Endothelial cell of umbilical vein (primary cell): ENCODE data around the gene FARP1. TPM values are rescaled to one million over a fixed set of nuclear protein-coding genes. Genes with fewer than 3 reads are reported as not detected.

Experiments used
- BruUV-seq: library from RNA; stranded (reverse); fragments of 400-500 nt; replicated peaks from 2 replicates; lab custom pipeline; 2021; lab: Mats Ljungman, UMichigan
- CTCF ChIA-PET: fragments of 300-600, 350-600 bp; sonication (Branson Sonifier 250); formaldehyde crosslinking; loops from one replicate; lab custom pipeline; 2021; ENCODE audit warnings: antibody characterized with exemption, inconsistent platforms; lab: Charles Lee
- POLR2A ChIA-PET: fragments of 300-600, 350-600 bp; sonication (Branson Sonifier 250); formaldehyde crosslinking; loops from one replicate; lab custom pipeline; 2021; ENCODE audit warnings: antibody characterized with exemption, inconsistent platforms; lab: Charles Lee
- DNase-seq: peaks from one replicate; pipeline ENCODE4 v3.0.0-alpha.2; 2011; ENCODE audit warnings: low read depth, low spot score
- FAIRE-seq: peaks from 2 replicates; lab custom pipeline; 2011; peaks lifted over from hg19 to GRCh38; lab: Jason Lieb, UNC
- H2AFZ ChIP-seq: 2 replicates; pipeline ENCODE4 v1.6.0; 2012; ENCODE audit warnings: low read depth, low read length, control low read depth, inconsistent platforms
- H3K27ac ChIP-seq: 2 replicates; pipeline ENCODE4 v1.5.1; 2011; ENCODE audit warnings: low read depth, mild to moderate bottlenecking, control low read depth, low read length, moderate library complexity; ENCODE audit not compliant: insufficient read depth
- H3K27me3 ChIP-seq, 2 experiments: 2 replicates each; pipeline versions ENCODE4 v1.6.0 to v1.6.1; 2011; ENCODE audit warnings: low read length in 2 of 2, mixed read lengths in 1 of 2; ENCODE audit not compliant: control insufficient read depth in 2 of 2, insufficient read depth in 2 of 2
- H3K36me3 ChIP-seq, 2 experiments: 2 replicates in 1 of 2; 3 replicates in 1 of 2; pipeline ENCODE4 v1.5.1; 2011; ENCODE audit warnings: low read length in 2 of 2, mild to moderate bottlenecking in 1 of 2, moderate library complexity in 1 of 2; ENCODE audit not compliant: control insufficient read depth in 2 of 2, insufficient read depth in 2 of 2; ENCODE audit errors: extremely low read depth in 1 of 2
- H3K4me1 ChIP-seq: 3 replicates; pipeline ENCODE4 v1.5.1; 2011; ENCODE audit warnings: mild to moderate bottlenecking, low read length; ENCODE audit not compliant: control insufficient read depth, insufficient read depth; ENCODE audit errors: extremely low read depth
- H3K4me2 ChIP-seq: 2 replicates; pipeline ENCODE4 v1.6.1; 2011; ENCODE audit warnings: low read length, control low read depth, mixed read lengths; ENCODE audit not compliant: insufficient read depth
- H3K4me3 ChIP-seq, 3 experiments: fragments of 200-600 bp in 1 of 3; sonication (generic), shearing (Covaris generic) in 1 of 3; replicated peaks in 1 of 3; 2 replicates each; pipeline ENCODE4 v1.5.1; 2011 to 2016; ENCODE audit warnings: control low read depth in 3 of 3, low read length in 3 of 3, mild to moderate bottlenecking in 2 of 3, inconsistent platforms in 1 of 3, low read depth in 1 of 3, moderate library complexity in 1 of 3; ENCODE audit not compliant: insufficient read depth in 1 of 3
- H3K79me2 ChIP-seq: 2 replicates; pipeline ENCODE4 v1.6.0; 2012; ENCODE audit warnings: low read length, inconsistent platforms; ENCODE audit not compliant: control insufficient read depth, insufficient read depth
- H3K9ac ChIP-seq: replicated peaks from 2 replicates; pipeline ENCODE3; 2011; ENCODE audit warnings: low read length, control low read depth; ENCODE audit not compliant: insufficient read depth; ENCODE audit errors: extremely low read depth
- H3K9me1 ChIP-seq: replicated peaks from 3 replicates; pipeline ENCODE4 v1.6.0; 2011; ENCODE audit warnings: mild to moderate bottlenecking, low read length; ENCODE audit not compliant: control insufficient read depth, insufficient read depth; ENCODE audit errors: extremely low read depth
- H3K9me3 ChIP-seq: replicated peaks from 2 replicates; pipeline ENCODE4 v1.5.1; 2012; ENCODE audit warnings: low read length, inconsistent platforms; ENCODE audit not compliant: control insufficient read depth, insufficient read depth
- H4K20me1 ChIP-seq: replicated peaks from 2 replicates; pipeline ENCODE3; 2011; ENCODE audit warnings: mild to moderate bottlenecking, low read length; ENCODE audit not compliant: control insufficient read depth, insufficient read depth; ENCODE audit errors: extremely low read depth
- CTCF ChIP-seq, 2 donors: IDR thresholded peaks; 1 replicate in 1 of 2; 2 replicates in 1 of 2; pipeline ENCODE4 v1.5.1; 2011; ENCODE audit warnings: low read length in 2 of 2, mild to moderate bottlenecking in 2 of 2, moderate library complexity in 2 of 2, control low read depth in 1 of 2, inconsistent platforms in 1 of 2, low read depth in 1 of 2; ENCODE audit not compliant: insufficient read depth in 1 of 2; ENCODE audit errors: extremely low read depth in 1 of 2
- EZH2 ChIP-seq: IDR thresholded peaks from 2 replicates; pipeline ENCODE4 v1.6.1; 2012; ENCODE audit warnings: borderline replicate concordance, low read depth, mild to moderate bottlenecking, moderate library complexity, low read length, inconsistent platforms; ENCODE audit not compliant: severe bottlenecking
- FOS ChIP-seq: IDR thresholded peaks from 2 replicates; pipeline ENCODE4 v1.6.1; 2011; ENCODE audit warnings: mild to moderate bottlenecking, low read length, moderate library complexity, borderline replicate concordance; ENCODE audit not compliant: insufficient read depth
- GATA2 ChIP-seq: IDR thresholded peaks from 2 replicates; pipeline ENCODE4 v1.7.0; 2011; ENCODE audit warnings: low read depth, mild to moderate bottlenecking, moderate library complexity, mixed read lengths, low read length; ENCODE audit not compliant: insufficient read length, insufficient read depth
- JUN ChIP-seq: IDR thresholded peaks from 2 replicates; pipeline ENCODE4 v1.6.1; 2011; ENCODE audit warnings: borderline replicate concordance, low read depth; ENCODE audit not compliant: insufficient read length, insufficient read depth
- MAX ChIP-seq: IDR thresholded peaks from 2 replicates; pipeline ENCODE4 v1.6.1; 2011; ENCODE audit not compliant: insufficient read depth, insufficient read length
- MYC ChIP-seq: IDR thresholded peaks from one replicate; pipeline ENCODE4 v1.6.1; 2011; ENCODE audit warnings: mild to moderate bottlenecking, low read depth, low read length
- POLR2A ChIP-seq: IDR thresholded peaks from 2 replicates; pipeline ENCODE4 v1.6.1; 2012; ENCODE audit warnings: low read depth, mild to moderate bottlenecking, control low read depth, low read length
- POLR2AphosphoS5 ChIP-seq: IDR thresholded peaks from 2 replicates; pipeline ENCODE4 v1.6.1; 2012; ENCODE audit warnings: low read depth, mild to moderate bottlenecking, control low read depth, low read length, moderate library complexity; ENCODE audit not compliant: insufficient read depth
- dilution Hi-C: fragments of 300-500 bp; cut with MboI; formaldehyde crosslinking; loops from one replicate; pipeline ENCODE4 v1.15.0; 2019; ENCODE audit warnings: low sequenced_read_pairs; ENCODE audit not compliant: extremely low pct_ligation_motif_present
- intact Hi-C: fragments of 100-400 bp; cut with micrococcal nuclease; formaldehyde crosslinking; loops from one replicate; pipeline ENCODE4 v1.10.0; 2022
- polyA plus RNA-seq, 4 experiments: library from polyadenylated mRNA; depleted of rRNA in 3 of 4; stranded (reverse) in 3 of 4; unstranded in 1 of 4; fragments of >200 nt; gene quantifications; 2 replicates each; pipeline versions ENCODE4 v1.2.1 to v1.2.3, GENCODE V29; 2011 to 2012; ENCODE audit warnings: missing spikeins in 1 of 4
- total RNA-seq: library from RNA; stranded (reverse); gene quantifications from 2 replicates; pipeline ENCODE4 v1.2.3, GENCODE V29; 2021

Gene FARP1
- total and polyA plus RNA-seq, 2 donors (not counting 3 experiments of a cell fraction or from before 2014, with no cell fraction given) = 19.0 to 77.7 TPM

- H3K36me3 ChIP-seq = no peaks in the 10 kb centered on the region
- H3K27ac ChIP-seq = no peak overlapping the region
- FAIRE-seq = no peak
- no peaks in the 10 kb centered on the region for H3K27me3 ChIP-seq
- no peak overlapping the region for H3K4me3 ChIP-seq
- no peak overlapping the region for H3K9ac ChIP-seq
- H2AFZ ChIP-seq = no peak overlapping the region
- H3K9me3 ChIP-seq = no peaks in the 10 kb centered on the region
- dilution Hi-C loops = no loop called here
- no peak for DNase-seq
- ChIA-PET CTCF (no interaction called here), POLR2A (no interaction called here)
- no TSS peak for BruUV-seq
- TF ChIP-seq MAX (no peak), JUN (no peak), POLR2AphosphoS5 (no peak)
- intact Hi-C loops = no loop called here
- no peak overlapping the region for H3K4me2 ChIP-seq
- H4K20me1 ChIP-seq = no peaks in the 10 kb centered on the region
- peaks cover 4% of the 10 kb centered on the region for H3K79me2 ChIP-seq
- H3K9me1 ChIP-seq = no peaks in the 10 kb centered on the region
- no peaks in the 10 kb centered on the region for H3K4me1 ChIP-seq
Observed at GRCh38 chr13:98182153-98182552, 39.3 kb downstream of the FARP1 start.

GRCh38 chr13:98182589-98182988, 39.7 kb downstream of the FARP1 start:
- no peaks in the 10 kb centered on the region for H3K4me1 ChIP-seq
- no peak overlapping the region for H3K4me3 ChIP-seq
- H4K20me1 ChIP-seq = no peaks in the 10 kb centered on the region
- H3K4me2 ChIP-seq = no peak overlapping the region
- BruUV-seq = no TSS peak
- ChIA-PET POLR2A (no interaction called here), CTCF (no interaction called here)
- H3K36me3 ChIP-seq = no peaks in the 10 kb centered on the region
- no peak for DNase-seq
- H3K9me3 ChIP-seq = no peaks in the 10 kb centered on the region
- no peak overlapping the region for H3K9ac ChIP-seq
- dilution Hi-C loops (no loop called here), intact Hi-C loops (no loop called here)
- FAIRE-seq = no peak
- H3K27me3 ChIP-seq = no peaks in the 10 kb centered on the region
- H3K9me1 ChIP-seq = no peaks in the 10 kb centered on the region
- TF ChIP-seq CTCF (IDR thresholded peaks at IDR 0.05; ENCODE audit: extremely low read depth in 1 of 2, insufficient read depth in 1 of 2, low read depth in 1 of 2, low read length in 2 of 2) (no peak), MAX (no peak), POLR2AphosphoS5 (no peak), JUN (no peak), EZH2 (no peak), MYC (no peak), FOS (no peak), GATA2 (no peak), POLR2A (no peak)
- H3K27ac ChIP-seq = no peak overlapping the region
- no peak overlapping the region for H2AFZ ChIP-seq
- peaks cover 6% of the 10 kb centered on the region for H3K79me2 ChIP-seq
